NT2/D1 (cell line): ENCODE data around the gene SLMAP.

ENCODE experiments used
- SUZ12 ChIP-seq: IDR thresholded peaks from 2 replicates; pipeline ENCODE4 v1.6.1; 2011; ENCODE audit not compliant: insufficient read length, insufficient read depth; ENCODE audit errors: extremely low read depth
- YY1 ChIP-seq: IDR thresholded peaks from 2 replicates; pipeline ENCODE4 v1.6.1; 2011; ENCODE audit not compliant: insufficient read length, insufficient read depth
- ZNF274 ChIP-seq: IDR thresholded peaks from 2 replicates; pipeline ENCODE4 v1.6.1; 2011; ENCODE audit warnings: mild to moderate bottlenecking, low read depth, low read length

GRCh38 chr3:57718118-57718517, 38.0 kb upstream of the SLMAP start:
- no peak for TF ChIP-seq SUZ12
- no peak for TF ChIP-seq ZNF274
- no peak for TF ChIP-seq YY1
